ENCODE measurements around the gene CACNA2D3. TPM values are rescaled to one million over a fixed set of nuclear protein-coding genes. Genes with fewer than 3 reads are reported as not detected.

The CACNA2D3 gene
- total RNA-seq, 1 donor from 2014 or later, result not detected

DNA sequence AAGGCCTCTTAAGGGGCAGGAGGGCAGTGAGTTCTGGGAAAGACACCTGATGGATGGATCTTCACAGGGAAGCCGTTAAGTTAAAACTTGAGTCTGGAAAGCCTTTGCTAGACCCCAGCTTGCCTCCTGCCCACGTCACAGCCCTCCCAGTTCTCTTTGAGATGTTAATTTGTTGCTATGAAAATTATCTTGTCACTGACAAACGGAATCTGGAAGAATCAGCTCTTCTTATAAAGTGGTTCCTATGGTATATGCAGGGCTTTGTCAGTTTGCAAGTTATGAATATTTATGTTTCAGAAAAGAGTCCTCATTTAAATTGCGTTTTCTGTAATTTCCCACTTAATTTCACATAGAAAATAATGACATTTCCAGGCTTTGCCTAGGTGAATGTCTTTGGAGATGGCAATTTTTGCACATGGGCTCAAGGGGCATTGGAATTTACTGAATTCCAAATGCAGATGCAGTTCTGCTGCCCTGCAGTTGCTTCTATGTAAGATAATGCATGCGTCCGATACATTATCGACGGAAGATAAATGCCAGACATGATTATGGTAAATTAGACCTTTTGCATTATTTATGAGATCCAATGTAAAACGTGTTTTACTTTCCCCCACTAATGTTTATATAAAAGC is 74.1 kb downstream of the CACNA2D3 start:
- Histone ChIP-seq H3K36me3 (no peaks in the 10 kb centered on the region), H3K79me2 (ENCODE audit: low read depth) (no peaks in the 10 kb centered on the region), H3K27me3 (no peaks in the 10 kb centered on the region), H3K9me3 (ENCODE audit: low read depth) (no peaks in the 10 kb centered on the region), H3K4me1 (no peaks in the 10 kb centered on the region), H3F3A (ENCODE audit: low read depth) (no peaks in the 10 kb centered on the region), H3K4me2 (no peak overlapping the region), H3K4me3 (no peak overlapping the region), H2AFZ (replicated peaks) (no peak overlapping the region), H3K27ac (no peak overlapping the region), H3K9ac (no peak overlapping the region), H4K20me1 (ENCODE audit: low read depth) (no peaks in the 10 kb centered on the region)
- peaks cover 3% of the 10 kb centered on the region for H3K27me3 Mint-ChIP-seq (ENCODE audit: insufficient read depth, low read depth)
- no peak for DNase-seq (ENCODE audit: low spot score)
- H3K36me3 Mint-ChIP-seq, result no peaks in the 10 kb centered on the region
- no peaks in the 10 kb centered on the region for H3K9me3 Mint-ChIP-seq
- no peak overlapping the region for H3K27ac Mint-ChIP-seq
- TF ChIP-seq CTCF (IDR thresholded peaks at IDR 0.05) (no peak), EZH2phosphoT487 (IDR thresholded peaks at IDR 0.05) (no peak), EZH2 (IDR thresholded peaks at IDR 0.05) (no peak)
- H3K4me3 Mint-ChIP-seq, result no peak overlapping the region
- peaks cover 11% of the 10 kb centered on the region for H3K4me1 Mint-ChIP-seq

DNA sequence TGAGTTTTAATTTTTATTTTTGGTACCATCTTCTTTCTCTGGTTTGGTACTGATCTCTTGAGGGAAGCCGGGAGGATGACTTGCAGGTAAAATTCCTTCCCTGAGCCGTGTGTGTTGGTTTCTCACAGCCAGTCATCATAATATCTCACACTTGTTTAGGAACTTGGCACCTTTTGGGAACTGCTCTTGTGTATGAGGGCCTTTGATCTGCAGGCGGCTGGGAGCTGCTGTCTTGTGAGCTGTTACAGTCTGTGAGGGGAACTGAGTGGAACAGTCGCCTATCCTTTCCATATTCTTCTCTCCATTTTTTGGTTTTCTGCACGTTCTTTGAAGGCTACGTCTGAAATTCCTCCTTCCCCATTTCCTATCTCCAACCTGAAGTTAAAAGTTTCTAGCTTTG is 75.2 kb downstream of the CACNA2D3 start:
- Histone ChIP-seq H2AFZ (replicated peaks) (no peak overlapping the region), H3K4me3 (no peak overlapping the region), H3K36me3 (no peaks in the 10 kb centered on the region), H3F3A (ENCODE audit: low read depth) (no peaks in the 10 kb centered on the region), H4K20me1 (ENCODE audit: low read depth) (no peaks in the 10 kb centered on the region), H3K4me1 (no peaks in the 10 kb centered on the region), H3K9ac (no peak overlapping the region), H3K27me3 (no peaks in the 10 kb centered on the region), H3K27ac (no peak overlapping the region), H3K79me2 (ENCODE audit: low read depth) (no peaks in the 10 kb centered on the region), H3K9me3 (ENCODE audit: low read depth) (no peaks in the 10 kb centered on the region), H3K4me2 (no peak overlapping the region)
- TF ChIP-seq EZH2phosphoT487 (IDR thresholded peaks at IDR 0.05), result no peak
- no peak for TF ChIP-seq EZH2 (IDR thresholded peaks at IDR 0.05)
- TF ChIP-seq CTCF (IDR thresholded peaks at IDR 0.05), result no peak
- H3K9me3 Mint-ChIP-seq, result no peaks in the 10 kb centered on the region
- H3K36me3 Mint-ChIP-seq, result no peaks in the 10 kb centered on the region
- DNase-seq (ENCODE audit: low spot score), result no peak
- peaks cover 3% of the 10 kb centered on the region for H3K27me3 Mint-ChIP-seq (ENCODE audit: insufficient read depth, low read depth)
- no peak overlapping the region for H3K27ac Mint-ChIP-seq
- H3K4me3 Mint-ChIP-seq, result no peak overlapping the region
- peaks cover 11% of the 10 kb centered on the region for H3K4me1 Mint-ChIP-seq

- Histone ChIP-seq H3K9ac (no peak overlapping the region), H3K36me3 (no peaks in the 10 kb centered on the region), H3K27me3 (no peaks in the 10 kb centered on the region), H3K4me3 (no peak overlapping the region), H3F3A (ENCODE audit: low read depth) (no peaks in the 10 kb centered on the region), H3K9me3 (ENCODE audit: low read depth) (no peaks in the 10 kb centered on the region), H3K79me2 (ENCODE audit: low read depth) (no peaks in the 10 kb centered on the region), H3K27ac (no peak overlapping the region), H3K4me1 (no peaks in the 10 kb centered on the region), H3K4me2 (no peak overlapping the region), H4K20me1 (ENCODE audit: low read depth) (no peaks in the 10 kb centered on the region), H2AFZ (replicated peaks) (no peak overlapping the region)
- no peak for TF ChIP-seq CTCF (IDR thresholded peaks at IDR 0.05)
- no peak for TF ChIP-seq EZH2 (IDR thresholded peaks at IDR 0.05)
- TF ChIP-seq EZH2phosphoT487 (IDR thresholded peaks at IDR 0.05), result no peak
- peaks cover 4% of the 10 kb centered on the region for H3K27me3 Mint-ChIP-seq (ENCODE audit: insufficient read depth, low read depth)
- no peak overlapping the region for H3K27ac Mint-ChIP-seq
- DNase-seq (ENCODE audit: low spot score), result no peak
- no peak overlapping the region for H3K4me3 Mint-ChIP-seq
- no peaks in the 10 kb centered on the region for H3K9me3 Mint-ChIP-seq
- no peaks in the 10 kb centered on the region for H3K36me3 Mint-ChIP-seq
- peaks cover 11% of the 10 kb centered on the region for H3K4me1 Mint-ChIP-seq
These were observed 76.2 kb downstream of the CACNA2D3 start for GRCh38 chr3:54198556-54198955.
